ENCODE data around the gene MGAT3. TPM values are rescaled to one million over a fixed set of nuclear protein-coding genes. Genes with fewer than 3 reads are reported as not detected.

Gene MGAT3
- total RNA-seq, 4 donors from 2014 or later, result 0.45 to 1.6 (median 0.90) TPM

GRCh38 chr22:39450258-39450955, 6.4 kb upstream of the MGAT3 start:
- Histone ChIP-seq H3K36me3 (no peaks in the 10 kb centered on the region), H3K27ac (no peak overlapping the region), H3K27me3 (no peaks in the 10 kb centered on the region), H3K9me3 (no peaks in the 10 kb centered on the region), H3K4me3 (replicated peaks in 1 of 3) (no peak overlapping the region), H3K4me1 (peaks cover 15 to 24% of the 10 kb centered on the region in 2 donors)
- DNase-seq, result no peak
- intact Hi-C loops (cut with DNase I), result no loop called here
- 91 to 92% methylated on average over 12 to 13 of the region's 13 CpGs for WGBS, 2 donors
- TF ChIP-seq POLR2A (IDR thresholded peaks at IDR 0.05) (no peak), CTCF (IDR thresholded peaks at IDR 0.05) (no peak)

GRCh38 chr22:39452740-39453040, 4.1 kb upstream of the MGAT3 start:
- no peak for DNase-seq
- H3K4me3 ChIP-seq (replicated peaks in 1 of 3), result no peak overlapping the region
- TF ChIP-seq CTCF (IDR thresholded peaks at IDR 0.05) (no peak), POLR2A (IDR thresholded peaks at IDR 0.05) (no peak)
- no peaks in the 10 kb centered on the region for H3K27me3 ChIP-seq
- WGBS, 2 donors, result 84 to 85% methylated on average over 4 to 6 of the region's 6 CpGs
- H3K27ac ChIP-seq, result no peak overlapping the region
- no peaks in the 10 kb centered on the region for H3K9me3 ChIP-seq
- intact Hi-C loops (cut with DNase I), result no loop called here
- no peaks in the 10 kb centered on the region for H3K36me3 ChIP-seq
- peaks cover 15 to 20% of the 10 kb centered on the region in 2 donors for H3K4me1 ChIP-seq

DNA sequence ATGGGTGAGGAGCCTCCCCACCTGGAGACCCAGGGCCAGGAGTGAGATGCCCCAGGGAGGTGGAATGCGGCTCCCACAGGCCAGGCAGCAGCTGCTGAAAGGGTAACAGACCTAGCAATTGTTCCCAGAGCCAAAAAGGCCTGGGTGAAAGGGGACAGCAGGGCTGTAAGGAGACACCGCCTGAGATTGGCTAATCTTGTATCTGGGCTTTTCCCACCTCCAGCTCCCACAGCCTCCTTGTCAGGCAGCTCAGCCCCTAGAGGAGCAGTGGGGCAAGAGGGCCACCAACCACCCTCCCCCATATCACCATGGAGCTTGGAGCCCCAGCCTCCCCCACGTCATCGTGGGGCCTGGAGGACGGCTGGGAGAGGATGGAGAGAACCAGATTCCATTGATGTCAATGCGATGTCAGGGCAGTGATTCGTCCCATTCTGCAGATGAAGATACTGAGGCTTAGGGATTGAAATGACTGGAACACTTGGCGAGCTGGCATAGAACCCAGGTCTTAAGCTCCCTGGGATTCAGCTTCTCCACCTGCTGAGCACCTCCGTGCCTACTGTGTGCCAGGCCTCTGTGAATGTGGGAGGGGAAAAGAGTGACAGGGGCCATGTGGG, 2.9 kb upstream of the MGAT3 start:
- 79 to 89% methylated on average over 6 to 9 of the region's 9 CpGs for WGBS, 2 donors
- DNase-seq, result no peak
- Histone ChIP-seq H3K9me3 (no peaks in the 10 kb centered on the region), H3K27ac (no peak overlapping the region), H3K4me1 (peaks cover 3 to 14% of the 10 kb centered on the region in 2 donors), H3K4me3 (replicated peaks in 1 of 3) (no peak overlapping the region), H3K36me3 (no peaks in the 10 kb centered on the region), H3K27me3 (no peaks in the 10 kb centered on the region)
- TF ChIP-seq CTCF (IDR thresholded peaks at IDR 0.05) (no peak), POLR2A (IDR thresholded peaks at IDR 0.05) (no peak)
- intact Hi-C loops (cut with DNase I), result no loop called here

DNA sequence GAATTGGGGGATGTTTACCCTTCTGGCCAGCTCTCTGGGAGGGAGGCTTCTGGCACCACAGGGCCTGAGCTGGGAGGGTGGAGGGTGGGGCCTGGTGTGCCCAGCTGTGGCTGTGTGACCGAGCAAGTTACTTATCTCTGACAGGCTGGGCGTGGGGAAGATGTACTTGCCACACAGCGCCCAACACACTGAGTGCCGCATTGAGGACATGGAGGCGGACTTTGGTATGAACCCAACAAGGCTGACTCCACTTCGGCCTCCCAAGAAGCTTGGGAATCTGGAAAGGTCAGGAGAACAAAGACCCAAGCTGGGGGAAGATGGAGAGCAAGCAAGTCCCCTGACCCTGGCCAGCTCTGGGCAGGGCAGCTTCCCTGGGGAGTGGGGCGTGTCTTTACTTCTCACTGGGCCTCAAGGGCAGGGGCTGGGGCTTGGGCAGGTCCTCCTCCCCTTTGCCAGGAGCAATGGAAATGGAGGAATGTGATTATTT, 2.4 kb upstream of the MGAT3 start:
- no peak overlapping the region for H3K27ac ChIP-seq
- WGBS, 2 donors, result 71 to 80% methylated on average over 6 to 7 of the region's 7 CpGs
- no peaks in the 10 kb centered on the region for H3K27me3 ChIP-seq

More for the DNA sequence above, 2.4 kb upstream of the MGAT3 start:
- Histone ChIP-seq H3K4me3 (replicated peaks in 1 of 3) (no peak overlapping the region), H3K9me3 (no peaks in the 10 kb centered on the region), H3K4me1 (peaks cover 0 to 9% of the 10 kb centered on the region in 2 donors), H3K36me3 (no peaks in the 10 kb centered on the region)
- DNase-seq, result no peak
- TF ChIP-seq POLR2A (IDR thresholded peaks at IDR 0.05) (no peak), CTCF (IDR thresholded peaks at IDR 0.05) (no peak)
- intact Hi-C loops (cut with DNase I), result no loop called here

Measured in thyroid gland (tissue), 4 donors.